Endothelial cell of umbilical vein (primary cell): ENCODE results near the gene LPP. TPM values are rescaled to one million over a fixed set of nuclear protein-coding genes. Genes with fewer than 3 reads are reported as not detected.

Experiments
- BruUV-seq: library from RNA; stranded (reverse); fragments of 400-500 nt; replicated peaks from 2 replicates; lab custom pipeline; 2021; lab: Mats Ljungman, UMichigan
- CTCF ChIA-PET: fragments of 300-600, 350-600 bp; sonication (Branson Sonifier 250); formaldehyde crosslinking; loops from one replicate; lab custom pipeline; 2021; ENCODE audit warnings: antibody characterized with exemption, inconsistent platforms; lab: Charles Lee
- POLR2A ChIA-PET: fragments of 300-600, 350-600 bp; sonication (Branson Sonifier 250); formaldehyde crosslinking; loops from one replicate; lab custom pipeline; 2021; ENCODE audit warnings: antibody characterized with exemption, inconsistent platforms; lab: Charles Lee
- DNase-seq: peaks from one replicate; pipeline ENCODE4 v3.0.0-alpha.2; 2011; ENCODE audit warnings: low read depth, low spot score
- FAIRE-seq: peaks from 2 replicates; lab custom pipeline; 2011; peaks lifted over from hg19 to GRCh38; lab: Jason Lieb, UNC
- H2AFZ ChIP-seq: 2 replicates; pipeline ENCODE4 v1.6.0; 2012; ENCODE audit warnings: low read depth, low read length, control low read depth, inconsistent platforms
- H3K27ac ChIP-seq: 2 replicates; pipeline ENCODE4 v1.5.1; 2011; ENCODE audit warnings: low read depth, mild to moderate bottlenecking, control low read depth, low read length, moderate library complexity; ENCODE audit not compliant: insufficient read depth
- H3K27me3 ChIP-seq, 2 experiments: 2 replicates each; pipeline versions ENCODE4 v1.6.0 to v1.6.1; 2011; ENCODE audit warnings: low read length in 2 of 2, mixed read lengths in 1 of 2; ENCODE audit not compliant: control insufficient read depth in 2 of 2, insufficient read depth in 2 of 2
- H3K36me3 ChIP-seq, 2 experiments: 2 replicates in 1 of 2; 3 replicates in 1 of 2; pipeline ENCODE4 v1.5.1; 2011; ENCODE audit warnings: low read length in 2 of 2, mild to moderate bottlenecking in 1 of 2, moderate library complexity in 1 of 2; ENCODE audit not compliant: control insufficient read depth in 2 of 2, insufficient read depth in 2 of 2; ENCODE audit errors: extremely low read depth in 1 of 2
- H3K4me1 ChIP-seq: 3 replicates; pipeline ENCODE4 v1.5.1; 2011; ENCODE audit warnings: mild to moderate bottlenecking, low read length; ENCODE audit not compliant: control insufficient read depth, insufficient read depth; ENCODE audit errors: extremely low read depth
- H3K4me2 ChIP-seq: 2 replicates; pipeline ENCODE4 v1.6.1; 2011; ENCODE audit warnings: low read length, control low read depth, mixed read lengths; ENCODE audit not compliant: insufficient read depth
- H3K4me3 ChIP-seq, 3 experiments: fragments of 200-600 bp in 1 of 3; sonication (generic), shearing (Covaris generic) in 1 of 3; replicated peaks in 1 of 3; 2 replicates each; pipeline ENCODE4 v1.5.1; 2011 to 2016; ENCODE audit warnings: control low read depth in 3 of 3, low read length in 3 of 3, mild to moderate bottlenecking in 2 of 3, inconsistent platforms in 1 of 3, low read depth in 1 of 3, moderate library complexity in 1 of 3; ENCODE audit not compliant: insufficient read depth in 1 of 3
- H3K79me2 ChIP-seq: 2 replicates; pipeline ENCODE4 v1.6.0; 2012; ENCODE audit warnings: low read length, inconsistent platforms; ENCODE audit not compliant: control insufficient read depth, insufficient read depth
- H3K9ac ChIP-seq: replicated peaks from 2 replicates; pipeline ENCODE3; 2011; ENCODE audit warnings: low read length, control low read depth; ENCODE audit not compliant: insufficient read depth; ENCODE audit errors: extremely low read depth
- H3K9me1 ChIP-seq: replicated peaks from 3 replicates; pipeline ENCODE4 v1.6.0; 2011; ENCODE audit warnings: mild to moderate bottlenecking, low read length; ENCODE audit not compliant: control insufficient read depth, insufficient read depth; ENCODE audit errors: extremely low read depth
- H3K9me3 ChIP-seq: replicated peaks from 2 replicates; pipeline ENCODE4 v1.5.1; 2012; ENCODE audit warnings: low read length, inconsistent platforms; ENCODE audit not compliant: control insufficient read depth, insufficient read depth
- H4K20me1 ChIP-seq: replicated peaks from 2 replicates; pipeline ENCODE3; 2011; ENCODE audit warnings: mild to moderate bottlenecking, low read length; ENCODE audit not compliant: control insufficient read depth, insufficient read depth; ENCODE audit errors: extremely low read depth
- FOS ChIP-seq: IDR thresholded peaks from 2 replicates; pipeline ENCODE4 v1.6.1; 2011; ENCODE audit warnings: mild to moderate bottlenecking, low read length, moderate library complexity, borderline replicate concordance; ENCODE audit not compliant: insufficient read depth
- GATA2 ChIP-seq: IDR thresholded peaks from 2 replicates; pipeline ENCODE4 v1.7.0; 2011; ENCODE audit warnings: low read depth, mild to moderate bottlenecking, moderate library complexity, mixed read lengths, low read length; ENCODE audit not compliant: insufficient read length, insufficient read depth
- MAX ChIP-seq: IDR thresholded peaks from 2 replicates; pipeline ENCODE4 v1.6.1; 2011; ENCODE audit not compliant: insufficient read depth, insufficient read length
- MYC ChIP-seq: IDR thresholded peaks from one replicate; pipeline ENCODE4 v1.6.1; 2011; ENCODE audit warnings: mild to moderate bottlenecking, low read depth, low read length
- POLR2A ChIP-seq: IDR thresholded peaks from 2 replicates; pipeline ENCODE4 v1.6.1; 2012; ENCODE audit warnings: low read depth, mild to moderate bottlenecking, control low read depth, low read length
- POLR2AphosphoS5 ChIP-seq: IDR thresholded peaks from 2 replicates; pipeline ENCODE4 v1.6.1; 2012; ENCODE audit warnings: low read depth, mild to moderate bottlenecking, control low read depth, low read length, moderate library complexity; ENCODE audit not compliant: insufficient read depth
- dilution Hi-C: fragments of 300-500 bp; cut with MboI; formaldehyde crosslinking; loops from one replicate; pipeline ENCODE4 v1.15.0; 2019; ENCODE audit warnings: low sequenced_read_pairs; ENCODE audit not compliant: extremely low pct_ligation_motif_present
- intact Hi-C: fragments of 100-400 bp; cut with micrococcal nuclease; formaldehyde crosslinking; loops from one replicate; pipeline ENCODE4 v1.10.0; 2022
- polyA plus RNA-seq, 4 experiments: library from polyadenylated mRNA; depleted of rRNA in 3 of 4; stranded (reverse) in 3 of 4; unstranded in 1 of 4; fragments of >200 nt; gene quantifications; 2 replicates each; pipeline versions ENCODE4 v1.2.1 to v1.2.3, GENCODE V29; 2011 to 2012; ENCODE audit warnings: missing spikeins in 1 of 4
- total RNA-seq: library from RNA; stranded (reverse); gene quantifications from 2 replicates; pipeline ENCODE4 v1.2.3, GENCODE V29; 2021
- TF ChIP-seq, protein P1 (sequence below), 2 donors: IDR thresholded peaks; 1 replicate in 1 of 2; 2 replicates in 1 of 2; pipeline ENCODE4 v1.5.1; 2011; ENCODE audit warnings: low read length in 2 of 2, mild to moderate bottlenecking in 2 of 2, moderate library complexity in 2 of 2, control low read depth in 1 of 2, inconsistent platforms in 1 of 2, low read depth in 1 of 2; ENCODE audit not compliant: insufficient read depth in 1 of 2; ENCODE audit errors: extremely low read depth in 1 of 2

The LPP gene
- total and polyA plus RNA-seq, 2 donors (not counting 3 experiments of a cell fraction or from before 2014, with no cell fraction given): 16.9 to 153 TPM

DNA sequence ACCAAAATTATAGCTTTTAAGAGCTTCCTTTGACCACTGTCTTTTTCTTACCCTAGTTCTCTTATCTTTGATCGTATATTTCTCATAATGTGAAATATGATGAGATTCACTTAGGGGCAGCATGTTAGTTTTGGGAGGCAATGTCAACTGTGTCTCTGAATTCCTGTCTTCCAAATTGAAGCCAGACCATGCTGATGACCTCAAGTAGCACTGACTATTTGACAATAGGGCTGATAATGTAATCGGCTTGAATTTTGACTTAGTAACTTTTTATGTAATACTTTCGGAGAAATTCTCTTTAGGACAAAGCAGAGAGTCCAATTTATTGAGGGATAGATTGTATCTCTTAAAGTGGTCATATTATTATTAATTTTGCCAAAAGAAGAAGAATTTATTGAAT is 722.4 kb downstream of the LPP start:
- intact Hi-C loops: no loop called here
- ChIA-PET CTCF (interaction anchor here (1.3 kb wide), 1 partner anchor 49 kb away, joined by 4 read pairs; no protein-coding TSS in a partner anchor), POLR2A (no interaction called here)
- H3K9me3 ChIP-seq: no peaks in the 10 kb centered on the region
- H3K79me2 ChIP-seq: no peaks in the 10 kb centered on the region
- H3K4me3 ChIP-seq: no peak overlapping the region
- H3K27ac ChIP-seq: no peak overlapping the region
- H2AFZ ChIP-seq: no peak overlapping the region
- no TSS peak for BruUV-seq
- H3K9ac ChIP-seq: no peak overlapping the region
- H4K20me1 ChIP-seq: no peaks in the 10 kb centered on the region
- H3K36me3 ChIP-seq: peaks cover 2 to 5% of the 10 kb centered on the region in 2 experiments
- H3K4me2 ChIP-seq: no peak overlapping the region
- TF ChIP-seq POLR2A (no peak), MYC (no peak), POLR2AphosphoS5 (no peak), GATA2 (no peak), FOS (no peak), MAX (no peak)
- TF ChIP-seq, protein P1, sequence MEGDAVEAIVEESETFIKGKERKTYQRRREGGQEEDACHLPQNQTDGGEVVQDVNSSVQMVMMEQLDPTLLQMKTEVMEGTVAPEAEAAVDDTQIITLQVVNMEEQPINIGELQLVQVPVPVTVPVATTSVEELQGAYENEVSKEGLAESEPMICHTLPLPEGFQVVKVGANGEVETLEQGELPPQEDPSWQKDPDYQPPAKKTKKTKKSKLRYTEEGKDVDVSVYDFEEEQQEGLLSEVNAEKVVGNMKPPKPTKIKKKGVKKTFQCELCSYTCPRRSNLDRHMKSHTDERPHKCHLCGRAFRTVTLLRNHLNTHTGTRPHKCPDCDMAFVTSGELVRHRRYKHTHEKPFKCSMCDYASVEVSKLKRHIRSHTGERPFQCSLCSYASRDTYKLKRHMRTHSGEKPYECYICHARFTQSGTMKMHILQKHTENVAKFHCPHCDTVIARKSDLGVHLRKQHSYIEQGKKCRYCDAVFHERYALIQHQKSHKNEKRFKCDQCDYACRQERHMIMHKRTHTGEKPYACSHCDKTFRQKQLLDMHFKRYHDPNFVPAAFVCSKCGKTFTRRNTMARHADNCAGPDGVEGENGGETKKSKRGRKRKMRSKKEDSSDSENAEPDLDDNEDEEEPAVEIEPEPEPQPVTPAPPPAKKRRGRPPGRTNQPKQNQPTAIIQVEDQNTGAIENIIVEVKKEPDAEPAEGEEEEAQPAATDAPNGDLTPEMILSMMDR (IDR thresholded peaks at IDR 0.05; ENCODE audit: extremely low read depth in 1 of 2, insufficient read depth in 1 of 2, low read depth in 1 of 2, low read length in 2 of 2): no peak
- H3K27me3 ChIP-seq: no peaks in the 10 kb centered on the region
- FAIRE-seq (no peak), DNase-seq (no peak)
- no peaks in the 10 kb centered on the region for H3K9me1 ChIP-seq
- peaks cover 4% of the 10 kb centered on the region for H3K4me1 ChIP-seq
- dilution Hi-C loops: no loop called here
